Liver (tissue), 3 donors: ENCODE data around the gene SLPI.

Experiments
- CTCF ChIP-seq: fragments of 150-350 bp; IDR thresholded peaks from 2 replicates; pipeline ENCODE4 v1.5.1; 2017; ENCODE audit warnings: improper control_type of control experiment, low read depth, low read length; ENCODE audit not compliant: missing input control
- FOXA1 ChIP-seq: IDR thresholded peaks from 2 replicates; pipeline ENCODE4 v1.6.1; 2016; ENCODE audit warnings: antibody characterized with exemption
- JUND ChIP-seq, 2 donors: IDR thresholded peaks; 2 replicates each; pipeline ENCODE4 v1.6.1; 2016; ENCODE audit warnings: antibody characterized with exemption in 2 of 2
- MAX ChIP-seq: IDR thresholded peaks from 2 replicates; pipeline ENCODE4 v1.6.1; 2016; ENCODE audit warnings: antibody characterized with exemption
- TAF1 ChIP-seq: conservative IDR thresholded peaks from 2 replicates; pipeline ENCODE4 v1.6.1; 2016; ENCODE audit warnings: antibody characterized with exemption, mild to moderate bottlenecking
- YY1 ChIP-seq: IDR thresholded peaks from 2 replicates; pipeline ENCODE4 v1.6.1; 2016; ENCODE audit warnings: antibody characterized with exemption, mild to moderate bottlenecking
- ZBTB33 ChIP-seq: IDR thresholded peaks from 2 replicates; pipeline ENCODE4 v1.6.1; 2016; ENCODE audit warnings: antibody characterized with exemption
- donor health status: healthy.
- donor health status: healthy.

- TF ChIP-seq CTCF = no peak
- TF ChIP-seq ZBTB33 = no peak
- no peak for TF ChIP-seq MAX
- no peak for TF ChIP-seq FOXA1
- no peak for TF ChIP-seq YY1
- no peak for TF ChIP-seq JUND (IDR thresholded peaks at IDR 0.05)
- no peak for TF ChIP-seq TAF1
Measured at GRCh38 chr20:45247865-45248264, 6.5 kb downstream of the SLPI start.
